SK-N-SH (cell line): ENCODE data around the gene PLPP2. TPM values are rescaled to one million over a fixed set of nuclear protein-coding genes. Genes with fewer than 3 reads are reported as not detected.

Experiments
- CTCF ChIA-PET: fragments of 300-600, 350-600 bp; formaldehyde crosslinking; extraction: SDS; loops from one replicate; lab custom pipeline; 2021; lab: Yijun Ruan, JAX
- POLR2A ChIA-PET: fragments of 350-600 bp; sonication (Branson Sonifier 250); formaldehyde crosslinking; extraction: SDS; loops from one replicate; lab custom pipeline; 2020; ENCODE audit warnings: antibody characterized with exemption, inconsistent platforms; lab: Yijun Ruan, JAX
- DNase-seq: peaks from one replicate; pipeline ENCODE4 v3.0.0; 2012
- H2AFZ ChIP-seq: fragments of 200-600 bp; sonication (generic); 2 replicates; pipeline ENCODE4 v1.8.1; 2016; ENCODE audit warnings: antibody characterized with exemption, mild to moderate bottlenecking, low read depth
- H3F3A ChIP-seq: fragments of 200-600 bp; sonication (generic); replicated peaks from 2 replicates; pipeline ENCODE3; 2016; ENCODE audit warnings: antibody characterized with exemption, mild to moderate bottlenecking; ENCODE audit not compliant: insufficient read depth
- H3K27ac ChIP-seq, 2 experiments: fragments of 200-500 bp in 1 of 2; fragments of 200-600 bp in 1 of 2; sonication (Bioruptor generic) in 1 of 2; sonication (generic), shearing (Covaris generic) in 1 of 2; 2 replicates each; pipeline versions ENCODE4 v1.5.1 to v1.6.1; 2014 to 2016; ENCODE audit warnings: low read depth in 2 of 2, inconsistent platforms in 1 of 2, low read length in 1 of 2, mild to moderate bottlenecking in 1 of 2, mixed read lengths in 1 of 2
- H3K27me3 ChIP-seq: fragments of 200-600 bp; sonication (generic), shearing (Covaris generic); 2 replicates; pipeline ENCODE4 v1.6.1; 2016; ENCODE audit warnings: mixed run types; ENCODE audit not compliant: insufficient read depth
- H3K36me3 ChIP-seq, 2 experiments: fragments of 200-500 bp in 1 of 2; fragments of 200-600 bp in 1 of 2; sonication (Bioruptor generic) in 1 of 2; sonication (generic) in 1 of 2; replicated peaks in 1 of 2; 2 replicates each; pipeline versions ENCODE3 to v1.5.1; 2014 to 2016; ENCODE audit warnings: low read length in 1 of 2, mild to moderate bottlenecking in 1 of 2; ENCODE audit not compliant: insufficient read depth in 2 of 2, control insufficient read depth in 1 of 2
- H3K4me1 ChIP-seq, 2 experiments: fragments of 200-500 bp in 1 of 2; fragments of 200-600 bp in 1 of 2; sonication (Bioruptor generic) in 1 of 2; sonication (generic), shearing (Covaris generic) in 1 of 2; 2 replicates each; pipeline versions ENCODE4 v1.5.1 to v1.6.1; 2014 to 2016; ENCODE audit warnings: low read depth in 1 of 2, low read length in 1 of 2, mixed run types in 1 of 2; ENCODE audit not compliant: insufficient read depth in 2 of 2, control insufficient read depth in 1 of 2
- H3K4me2 ChIP-seq: fragments of 200-600 bp; sonication (generic), shearing (Covaris generic); 2 replicates; pipeline ENCODE4 v1.6.1; 2017; ENCODE audit warnings: mixed run types
- H3K4me3 ChIP-seq, 2 experiments: fragments of 200-500 bp in 1 of 2; fragments of 200-600 bp in 1 of 2; sonication (Bioruptor generic) in 1 of 2; sonication (generic), shearing (Covaris generic) in 1 of 2; 2 replicates each; pipeline versions ENCODE4 v1.5.1 to v1.8.1; 2014 to 2016; ENCODE audit warnings: low read depth in 2 of 2, inconsistent platforms in 1 of 2, low read length in 1 of 2, mild to moderate bottlenecking in 1 of 2, mixed read lengths in 1 of 2, moderate library complexity in 1 of 2
- H3K79me2 ChIP-seq: fragments of 200-600 bp; sonication (generic); 2 replicates; pipeline ENCODE4 v1.8.1; 2017; ENCODE audit warnings: mild to moderate bottlenecking; ENCODE audit not compliant: insufficient read depth
- H3K9ac ChIP-seq: fragments of 200-600 bp; sonication (generic); 2 replicates; pipeline ENCODE4 v1.6.1; 2017; ENCODE audit warnings: mixed run types
- H3K9me2 ChIP-seq: fragments of 200-600 bp; sonication (generic); 2 replicates; pipeline ENCODE4 v1.6.1; 2017; ENCODE audit warnings: mixed run types
- H3K9me3 ChIP-seq: fragments of 200-600 bp; sonication (generic); 2 replicates; pipeline ENCODE4 v1.6.1; 2017; ENCODE audit warnings: mixed run types, mild to moderate bottlenecking, moderate library complexity
- H4K20me1 ChIP-seq: fragments of 200-600 bp; sonication (generic); 2 replicates; pipeline ENCODE4 v1.6.1; 2017; ENCODE audit warnings: mild to moderate bottlenecking, mixed run types; ENCODE audit not compliant: insufficient read depth
- EZH2phosphoT487 ChIP-seq: fragments of 200-600 bp; sonication (generic); IDR thresholded peaks from 2 replicates; pipeline ENCODE4 v1.6.1; 2017; ENCODE audit warnings: low read depth, mixed run types, mild to moderate bottlenecking, antibody characterized with exemption, moderate library complexity, borderline replicate concordance
- FOXJ3 ChIP-seq: sonication (generic); formaldehyde crosslinking; IDR thresholded peaks from 2 replicates; pipeline ENCODE4 v1.5.1; 2020; ENCODE audit warnings: mild to moderate bottlenecking, missing genetic modification reagents
- FOXM1 ChIP-seq: IDR thresholded peaks from 2 replicates; pipeline ENCODE4 v1.4.0; 2012; ENCODE audit warnings: low read depth, mild to moderate bottlenecking
- JUND ChIP-seq: IDR thresholded peaks from 2 replicates; pipeline ENCODE4 v1.4.0; 2012
- MEF2A ChIP-seq: IDR thresholded peaks from 2 replicates; pipeline ENCODE4 v1.4.0; 2012; ENCODE audit warnings: low read depth, borderline replicate concordance
- NFIC ChIP-seq: IDR thresholded peaks from 2 replicates; pipeline ENCODE4 v1.4.0; 2012; ENCODE audit warnings: borderline replicate concordance
- NRF1 ChIP-seq: IDR thresholded peaks from 2 replicates; pipeline ENCODE4 v1.6.1; 2012; ENCODE audit warnings: low read depth, mild to moderate bottlenecking, low read length
- POLR2AphosphoS5 ChIP-seq: IDR thresholded peaks from 2 replicates; pipeline ENCODE4 v1.6.1; 2012; ENCODE audit warnings: low read depth, low read length
- RAD21 ChIP-seq: IDR thresholded peaks from 2 replicates; pipeline ENCODE4 v1.6.1; 2012; ENCODE audit warnings: mild to moderate bottlenecking, low read length
- RCOR1 ChIP-seq: fragments of 150-350 bp; IDR thresholded peaks from 2 replicates; pipeline ENCODE4 v1.6.1; 2017; ENCODE audit warnings: antibody characterized with exemption, low read length
- RFX5 ChIP-seq: IDR thresholded peaks from 2 replicates; pipeline ENCODE4 v1.6.1; 2012; ENCODE audit warnings: mild to moderate bottlenecking, improper control_type of control experiment, low read length
- RXRA ChIP-seq: IDR thresholded peaks from 2 replicates; pipeline ENCODE4 v1.4.0; 2012; ENCODE audit warnings: low read depth, mild to moderate bottlenecking, borderline replicate concordance
- SIN3A ChIP-seq: IDR thresholded peaks from 2 replicates; pipeline ENCODE4 v1.6.1; 2012; ENCODE audit warnings: low read depth, mild to moderate bottlenecking, low read length, moderate library complexity, borderline replicate concordance
- TCF12 ChIP-seq: IDR thresholded peaks from 2 replicates; pipeline ENCODE4 v1.4.0; 2012
- TEAD4 ChIP-seq: IDR thresholded peaks from 2 replicates; pipeline ENCODE4 v1.4.0; 2012; ENCODE audit warnings: mild to moderate bottlenecking, borderline replicate concordance; ENCODE audit not compliant: insufficient read depth
- WGBS: methylation state at CpG from one replicate; pipeline ENCODE4 v1.1.6; 2017; ENCODE audit warnings: low lambda C conversion rate; 5-methylcytosine and 5-hydroxymethylcytosine counted together
- polyA plus RNA-seq, 3 experiments: library from polyadenylated mRNA; depleted of rRNA; stranded (reverse); fragments of >200 nt; gene quantifications; 2 replicates each; pipeline ENCODE4 v1.2.3, GENCODE V29; 2012
- TF ChIP-seq, protein P1 (sequence below): IDR thresholded peaks from 2 replicates; pipeline ENCODE4 v1.4.0; 2012; ENCODE audit warnings: low read depth, borderline replicate concordance
- TF ChIP-seq, protein P2 (sequence below): IDR thresholded peaks from 2 replicates; pipeline ENCODE4; 2012
- TF ChIP-seq, protein P3 (sequence below): IDR thresholded peaks from 2 replicates; pipeline ENCODE4 v1.4.0; 2012; ENCODE audit warnings: low read depth
- TF ChIP-seq, protein P4 (sequence below): fragments of 200-600 bp; sonication (generic); IDR thresholded peaks from 2 replicates; pipeline ENCODE4 v1.6.1; 2017; ENCODE audit warnings: antibody characterized with exemption, mild to moderate bottlenecking, moderate library complexity
- TF ChIP-seq, protein P5 (sequence below): IDR thresholded peaks from 2 replicates; pipeline ENCODE4 v1.4.0; 2012; ENCODE audit warnings: low read depth, borderline replicate concordance

PLPP2 gene
- polyA plus RNA-seq, 1 of the 3 experiments (the other 2 are of a cell fraction) = 33.6 TPM

DNA sequence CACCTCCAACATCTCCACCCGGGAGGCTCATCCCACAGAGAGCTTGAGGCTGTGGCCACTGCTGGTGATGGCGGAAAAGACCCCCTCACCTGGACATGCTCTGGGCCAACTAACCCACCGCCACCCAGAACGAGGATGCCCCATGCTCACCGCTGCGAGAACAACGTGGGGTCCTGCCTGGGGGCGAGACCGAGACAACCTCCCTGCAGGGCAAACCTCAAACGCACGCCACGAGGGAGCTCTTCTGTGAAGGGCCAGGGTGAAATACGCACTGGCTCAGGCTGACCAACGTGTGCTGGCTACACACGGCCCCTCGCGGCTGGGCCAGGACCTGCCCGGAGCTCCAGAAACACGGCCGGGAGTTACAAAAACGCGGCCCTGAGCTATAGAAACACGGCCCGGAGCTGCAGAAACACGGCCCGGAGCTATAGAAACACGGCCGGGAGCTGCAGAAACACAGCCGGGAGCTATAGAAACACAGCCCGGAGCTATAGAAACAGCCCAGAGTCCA, 19.0 kb upstream of the PLPP2 start:
- TF ChIP-seq FOXJ3 (CRISPR knock-in tag) = no peak
- no peak for TF ChIP-seq RXRA
- TF ChIP-seq NRF1 = no peak
- no peak for TF ChIP-seq RFX5
- TF ChIP-seq RAD21 = no peak
- no peak for TF ChIP-seq TCF12
- no peak for TF ChIP-seq MEF2A
- TF ChIP-seq RCOR1 = no peak
- TF ChIP-seq SIN3A = no peak
- TF ChIP-seq, protein P1, sequence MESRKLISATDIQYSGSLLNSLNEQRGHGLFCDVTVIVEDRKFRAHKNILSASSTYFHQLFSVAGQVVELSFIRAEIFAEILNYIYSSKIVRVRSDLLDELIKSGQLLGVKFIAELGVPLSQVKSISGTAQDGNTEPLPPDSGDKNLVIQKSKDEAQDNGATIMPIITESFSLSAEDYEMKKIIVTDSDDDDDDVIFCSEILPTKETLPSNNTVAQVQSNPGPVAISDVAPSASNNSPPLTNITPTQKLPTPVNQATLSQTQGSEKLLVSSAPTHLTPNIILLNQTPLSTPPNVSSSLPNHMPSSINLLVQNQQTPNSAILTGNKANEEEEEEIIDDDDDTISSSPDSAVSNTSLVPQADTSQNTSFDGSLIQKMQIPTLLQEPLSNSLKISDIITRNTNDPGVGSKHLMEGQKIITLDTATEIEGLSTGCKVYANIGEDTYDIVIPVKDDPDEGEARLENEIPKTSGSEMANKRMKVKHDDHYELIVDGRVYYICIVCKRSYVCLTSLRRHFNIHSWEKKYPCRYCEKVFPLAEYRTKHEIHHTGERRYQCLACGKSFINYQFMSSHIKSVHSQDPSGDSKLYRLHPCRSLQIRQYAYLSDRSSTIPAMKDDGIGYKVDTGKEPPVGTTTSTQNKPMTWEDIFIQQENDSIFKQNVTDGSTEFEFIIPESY = no peak
- TF ChIP-seq TEAD4 = no peak
- no peak for TF ChIP-seq NFIC
- TF ChIP-seq FOXM1 = no peak
- TF ChIP-seq, protein P2, sequence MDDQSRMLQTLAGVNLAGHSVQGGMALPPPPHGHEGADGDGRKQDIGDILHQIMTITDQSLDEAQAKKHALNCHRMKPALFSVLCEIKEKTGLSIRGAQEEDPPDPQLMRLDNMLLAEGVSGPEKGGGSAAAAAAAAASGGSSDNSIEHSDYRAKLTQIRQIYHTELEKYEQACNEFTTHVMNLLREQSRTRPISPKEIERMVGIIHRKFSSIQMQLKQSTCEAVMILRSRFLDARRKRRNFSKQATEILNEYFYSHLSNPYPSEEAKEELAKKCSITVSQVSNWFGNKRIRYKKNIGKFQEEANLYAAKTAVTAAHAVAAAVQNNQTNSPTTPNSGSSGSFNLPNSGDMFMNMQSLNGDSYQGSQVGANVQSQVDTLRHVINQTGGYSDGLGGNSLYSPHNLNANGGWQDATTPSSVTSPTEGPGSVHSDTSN = no peak
- TF ChIP-seq EZH2phosphoT487 = no peak
- TF ChIP-seq, protein P3, sequence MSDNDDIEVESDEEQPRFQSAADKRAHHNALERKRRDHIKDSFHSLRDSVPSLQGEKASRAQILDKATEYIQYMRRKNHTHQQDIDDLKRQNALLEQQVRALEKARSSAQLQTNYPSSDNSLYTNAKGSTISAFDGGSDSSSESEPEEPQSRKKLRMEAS = no peak
- TF ChIP-seq POLR2AphosphoS5 = no peak
- TF ChIP-seq, protein P4, sequence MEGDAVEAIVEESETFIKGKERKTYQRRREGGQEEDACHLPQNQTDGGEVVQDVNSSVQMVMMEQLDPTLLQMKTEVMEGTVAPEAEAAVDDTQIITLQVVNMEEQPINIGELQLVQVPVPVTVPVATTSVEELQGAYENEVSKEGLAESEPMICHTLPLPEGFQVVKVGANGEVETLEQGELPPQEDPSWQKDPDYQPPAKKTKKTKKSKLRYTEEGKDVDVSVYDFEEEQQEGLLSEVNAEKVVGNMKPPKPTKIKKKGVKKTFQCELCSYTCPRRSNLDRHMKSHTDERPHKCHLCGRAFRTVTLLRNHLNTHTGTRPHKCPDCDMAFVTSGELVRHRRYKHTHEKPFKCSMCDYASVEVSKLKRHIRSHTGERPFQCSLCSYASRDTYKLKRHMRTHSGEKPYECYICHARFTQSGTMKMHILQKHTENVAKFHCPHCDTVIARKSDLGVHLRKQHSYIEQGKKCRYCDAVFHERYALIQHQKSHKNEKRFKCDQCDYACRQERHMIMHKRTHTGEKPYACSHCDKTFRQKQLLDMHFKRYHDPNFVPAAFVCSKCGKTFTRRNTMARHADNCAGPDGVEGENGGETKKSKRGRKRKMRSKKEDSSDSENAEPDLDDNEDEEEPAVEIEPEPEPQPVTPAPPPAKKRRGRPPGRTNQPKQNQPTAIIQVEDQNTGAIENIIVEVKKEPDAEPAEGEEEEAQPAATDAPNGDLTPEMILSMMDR = no peak
- TF ChIP-seq, protein P5, sequence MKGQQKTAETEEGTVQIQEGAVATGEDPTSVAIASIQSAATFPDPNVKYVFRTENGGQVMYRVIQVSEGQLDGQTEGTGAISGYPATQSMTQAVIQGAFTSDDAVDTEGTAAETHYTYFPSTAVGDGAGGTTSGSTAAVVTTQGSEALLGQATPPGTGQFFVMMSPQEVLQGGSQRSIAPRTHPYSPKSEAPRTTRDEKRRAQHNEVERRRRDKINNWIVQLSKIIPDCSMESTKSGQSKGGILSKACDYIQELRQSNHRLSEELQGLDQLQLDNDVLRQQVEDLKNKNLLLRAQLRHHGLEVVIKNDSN = no peak
- no peak for TF ChIP-seq JUND
- no peak overlapping the region for H3K27ac ChIP-seq
- H3K4me2 ChIP-seq = no peak overlapping the region
- H3K9me3 ChIP-seq = no peaks in the 10 kb centered on the region
- H3F3A ChIP-seq = no peaks in the 10 kb centered on the region
- WGBS = 89% methylated on average over 30 of the region's 30 CpGs
- peaks cover 0 to 58% of the 10 kb centered on the region in 2 experiments for H3K36me3 ChIP-seq
- POLR2A ChIA-PET = interaction anchor here (1.1 kb wide), 1 partner anchor 16 kb away, joined by 3 read pairs; no protein-coding TSS in a partner anchor
- CTCF ChIA-PET = no interaction called here
- no peaks in the 10 kb centered on the region for H3K9me2 ChIP-seq
- peaks cover under 1% of the 10 kb centered on the region; the same call in 1 of the 2 replicates for H4K20me1 ChIP-seq
- no peaks in the 10 kb centered on the region for H3K4me1 ChIP-seq
- no peak overlapping the region for H3K4me3 ChIP-seq
- no peaks in the 10 kb centered on the region for H3K27me3 ChIP-seq
- peaks cover 8% of the 10 kb centered on the region; the same call in 1 of the 2 replicates for H3K79me2 ChIP-seq
- no peak overlapping the region for H2AFZ ChIP-seq
- peak; percentile 37 for DNase-seq
- no peak overlapping the region for H3K9ac ChIP-seq
